T-helper 2 cell treated with Interferon-gamma antibody and Interleukin-4, amounts not matched to agents 5 μg/mL and 100 μg/mL, for 36 hours (primary cell): ENCODE results near the gene THBS4.
A peak's percentile ranks its signal among the peaks of the same experiment; 100 is the strongest.

Source experiments
- DNase-seq: peaks from one replicate; pipeline ENCODE4 v3.0.0; 2021; ENCODE audit warnings: low spot score
- H3K27ac Mint-ChIP-seq: one replicate; pipeline ENCODE4 v1.8.0; 2021; ENCODE audit warnings: mild to moderate bottlenecking, mixed read lengths
- H3K27me3 Mint-ChIP-seq: one replicate; pipeline ENCODE4 v1.8.0; 2021; ENCODE audit warnings: low read depth, mixed read lengths
- H3K36me3 Mint-ChIP-seq: one replicate; pipeline ENCODE4 v1.8.0; 2021; ENCODE audit warnings: low read depth, mixed read lengths
- H3K4me1 Mint-ChIP-seq: one replicate; pipeline ENCODE4 v1.8.0; 2021; ENCODE audit warnings: low read depth, mixed read lengths
- H3K4me3 Mint-ChIP-seq: one replicate; pipeline ENCODE4 v1.8.0; 2022; ENCODE audit warnings: mild to moderate bottlenecking, moderate library complexity, mixed read lengths
- H3K9me3 Mint-ChIP-seq: one replicate; pipeline ENCODE4 v1.8.0; 2021; ENCODE audit warnings: mixed read lengths

The THBS4 gene

GRCh38 chr5:80125962-80126480, 90.9 kb downstream of the THBS4 start:
- no peaks in the 10 kb centered on the region for H3K27me3 Mint-ChIP-seq
- H3K9me3 Mint-ChIP-seq = peaks cover 12% of the 10 kb centered on the region
- peak overlapping the region; percentile 38 for H3K4me3 Mint-ChIP-seq
- DNase-seq = peak; percentile 53
- H3K36me3 Mint-ChIP-seq = peaks cover 39% of the 10 kb centered on the region
- H3K4me1 Mint-ChIP-seq = peaks cover 45% of the 10 kb centered on the region
- H3K27ac Mint-ChIP-seq = peak overlapping the region; percentile 82

GRCh38 chr5:80127116-80127552, 92.0 kb downstream of the THBS4 start:
- Mint-ChIP-seq H3K36me3 (peaks cover 42% of the 10 kb centered on the region), H3K27ac (no peak overlapping the region), H3K4me3 (no peak overlapping the region), H3K4me1 (peaks cover 52% of the 10 kb centered on the region), H3K9me3 (peaks cover 19% of the 10 kb centered on the region), H3K27me3 (no peaks in the 10 kb centered on the region)
- DNase-seq = no peak

- no peak overlapping the region for H3K27ac Mint-ChIP-seq
- H3K27me3 Mint-ChIP-seq = no peaks in the 10 kb centered on the region
These were observed 93.0 kb downstream of the THBS4 start for GRCh38 chr5:80128141-80128540.

GRCh38 chr5:80129146-80129545, 94.0 kb downstream of the THBS4 start:
- H3K4me1 Mint-ChIP-seq = peaks cover 55% of the 10 kb centered on the region
- no peak for DNase-seq
- no peak overlapping the region for H3K27ac Mint-ChIP-seq
- H3K9me3 Mint-ChIP-seq = peaks cover 21% of the 10 kb centered on the region
- peaks cover 50% of the 10 kb centered on the region for H3K36me3 Mint-ChIP-seq
- no peaks in the 10 kb centered on the region for H3K27me3 Mint-ChIP-seq
- H3K4me3 Mint-ChIP-seq = no peak overlapping the region

More at GRCh38 chr5:80128141-80128540, 93.0 kb downstream of the THBS4 start:
- no peak for DNase-seq
- peaks cover 46% of the 10 kb centered on the region for H3K36me3 Mint-ChIP-seq
- peaks cover 21% of the 10 kb centered on the region for H3K9me3 Mint-ChIP-seq
- H3K4me3 Mint-ChIP-seq = no peak overlapping the region
- peaks cover 55% of the 10 kb centered on the region for H3K4me1 Mint-ChIP-seq
